SK-N-SH treated with all-trans-retinoic acid at 6 μM for 48 hours (cell line): Measurements from ENCODE around the gene KRT38.

ENCODE experiments used
- CREB5 ChIP-seq: fragments of 250-450 bp; sonication (Bioruptor Pico); IDR thresholded peaks from 2 replicates; pipeline ENCODE4 v1.5.1; 2020; ENCODE audit warnings: low read depth, mild to moderate bottlenecking, moderate library complexity
- ESRRG ChIP-seq: fragments of 250-450 bp; sonication (Bioruptor Pico); IDR thresholded peaks from 2 replicates; pipeline ENCODE4 v1.6.1; 2021; ENCODE audit warnings: mild to moderate bottlenecking
- ISL1 ChIP-seq: fragments of 250-450 bp; sonication (Bioruptor Pico); IDR thresholded peaks from 2 replicates; pipeline ENCODE4 v2.1.2; 2022; ENCODE audit warnings: mild to moderate bottlenecking, moderate library complexity
- PATZ1 ChIP-seq: fragments of 250-450 bp; sonication (Bioruptor Pico); IDR thresholded peaks from 2 replicates; pipeline ENCODE4 v1.8.0; 2020; ENCODE audit warnings: mild to moderate bottlenecking, moderate library complexity, borderline replicate concordance
- PPARA ChIP-seq: fragments of 250-450 bp; sonication (Bioruptor Pico); IDR thresholded peaks from 2 replicates; pipeline ENCODE4 v1.5.0; 2020; ENCODE audit warnings: mild to moderate bottlenecking, borderline replicate concordance
- RARB ChIP-seq: fragments of 250-450 bp; sonication (Bioruptor Pico); IDR thresholded peaks from 2 replicates; pipeline ENCODE4 v1.8.0; 2021; ENCODE audit warnings: mild to moderate bottlenecking, moderate library complexity
- TCF4 ChIP-seq: fragments of 250-450 bp; sonication (Bioruptor Pico); IDR thresholded peaks from 2 replicates; pipeline ENCODE4 v1.8.0; 2021; ENCODE audit warnings: mild to moderate bottlenecking, moderate library complexity, borderline replicate concordance
- ZC3H10 ChIP-seq: fragments of 250-450 bp; sonication (Bioruptor Pico); IDR thresholded peaks from 2 replicates; pipeline ENCODE4 v1.5.1; 2021; ENCODE audit warnings: mild to moderate bottlenecking, moderate library complexity
- ZFP3 ChIP-seq: fragments of 250-450 bp; sonication (Bioruptor Pico); IDR thresholded peaks from 2 replicates; pipeline ENCODE4 v1.5.0; 2020; ENCODE audit warnings: mild to moderate bottlenecking, moderate library complexity
- ZFP30 ChIP-seq: fragments of 450-650 bp; formaldehyde crosslinking; IDR thresholded peaks from 2 replicates; pipeline ENCODE4 v1.5.0; 2022; ENCODE audit warnings: mild to moderate bottlenecking, moderate library complexity
- ZNF70 ChIP-seq: fragments of 450-650 bp; formaldehyde crosslinking; IDR thresholded peaks from 2 replicates; pipeline ENCODE4 v1.5.0; 2020; ENCODE audit warnings: mild to moderate bottlenecking, moderate library complexity

GRCh38 chr17:41396340-41396739, 44.4 kb downstream of the KRT38 start:
- TF ChIP-seq RARB (CRISPR knock-in tag) = no peak
- no peak for TF ChIP-seq ZNF70
- TF ChIP-seq ISL1 (CRISPR knock-in tag) = no peak
- no peak for TF ChIP-seq ZFP3 (CRISPR knock-in tag)
- TF ChIP-seq TCF4 = no peak
- TF ChIP-seq ESRRG (CRISPR knock-in tag) = no peak
- no peak for TF ChIP-seq ZFP30 (CRISPR knock-in tag)
- no peak for TF ChIP-seq PPARA
- no peak for TF ChIP-seq CREB5 (CRISPR knock-in tag)
- no peak for TF ChIP-seq PATZ1 (CRISPR knock-in tag)
- TF ChIP-seq ZC3H10 = no peak
